Fibroblast of the aortic adventitia (primary cell): ENCODE measurements around the gene TAGAP. TPM values are rescaled to one million over a fixed set of nuclear protein-coding genes. Genes with fewer than 3 reads are reported as not detected.

ENCODE experiments used
- DNase-seq: peaks from one replicate; pipeline ENCODE4 v3.0.0-alpha.2; 2010; ENCODE audit warnings: low read depth
- H3K4me3 ChIP-seq: 2 replicates; pipeline ENCODE4 v1.5.1; 2011; ENCODE audit warnings: low read depth, mild to moderate bottlenecking, control low read depth, low read length, moderate library complexity
- total RNA-seq: library from RNA; depleted of rRNA; stranded (reverse); fragments of >200 nt; gene quantifications from 2 replicates; pipeline ENCODE4 v1.2.3, GENCODE V29; 2012; ENCODE audit warnings: low replicate concordance
- TF ChIP-seq, protein P1 (sequence below): IDR thresholded peaks from 2 replicates; pipeline ENCODE4 v1.5.1; 2011; ENCODE audit warnings: mild to moderate bottlenecking, low read length, control low read depth, inconsistent platforms; ENCODE audit not compliant: insufficient read depth

The TAGAP gene, protein sequence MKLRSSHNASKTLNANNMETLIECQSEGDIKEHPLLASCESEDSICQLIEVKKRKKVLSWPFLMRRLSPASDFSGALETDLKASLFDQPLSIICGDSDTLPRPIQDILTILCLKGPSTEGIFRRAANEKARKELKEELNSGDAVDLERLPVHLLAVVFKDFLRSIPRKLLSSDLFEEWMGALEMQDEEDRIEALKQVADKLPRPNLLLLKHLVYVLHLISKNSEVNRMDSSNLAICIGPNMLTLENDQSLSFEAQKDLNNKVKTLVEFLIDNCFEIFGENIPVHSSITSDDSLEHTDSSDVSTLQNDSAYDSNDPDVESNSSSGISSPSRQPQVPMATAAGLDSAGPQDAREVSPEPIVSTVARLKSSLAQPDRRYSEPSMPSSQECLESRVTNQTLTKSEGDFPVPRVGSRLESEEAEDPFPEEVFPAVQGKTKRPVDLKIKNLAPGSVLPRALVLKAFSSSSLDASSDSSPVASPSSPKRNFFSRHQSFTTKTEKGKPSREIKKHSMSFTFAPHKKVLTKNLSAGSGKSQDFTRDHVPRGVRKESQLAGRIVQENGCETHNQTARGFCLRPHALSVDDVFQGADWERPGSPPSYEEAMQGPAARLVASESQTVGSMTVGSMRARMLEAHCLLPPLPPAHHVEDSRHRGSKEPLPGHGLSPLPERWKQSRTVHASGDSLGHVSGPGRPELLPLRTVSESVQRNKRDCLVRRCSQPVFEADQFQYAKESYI
- not detected in 2 replicates for total RNA-seq

DNA sequence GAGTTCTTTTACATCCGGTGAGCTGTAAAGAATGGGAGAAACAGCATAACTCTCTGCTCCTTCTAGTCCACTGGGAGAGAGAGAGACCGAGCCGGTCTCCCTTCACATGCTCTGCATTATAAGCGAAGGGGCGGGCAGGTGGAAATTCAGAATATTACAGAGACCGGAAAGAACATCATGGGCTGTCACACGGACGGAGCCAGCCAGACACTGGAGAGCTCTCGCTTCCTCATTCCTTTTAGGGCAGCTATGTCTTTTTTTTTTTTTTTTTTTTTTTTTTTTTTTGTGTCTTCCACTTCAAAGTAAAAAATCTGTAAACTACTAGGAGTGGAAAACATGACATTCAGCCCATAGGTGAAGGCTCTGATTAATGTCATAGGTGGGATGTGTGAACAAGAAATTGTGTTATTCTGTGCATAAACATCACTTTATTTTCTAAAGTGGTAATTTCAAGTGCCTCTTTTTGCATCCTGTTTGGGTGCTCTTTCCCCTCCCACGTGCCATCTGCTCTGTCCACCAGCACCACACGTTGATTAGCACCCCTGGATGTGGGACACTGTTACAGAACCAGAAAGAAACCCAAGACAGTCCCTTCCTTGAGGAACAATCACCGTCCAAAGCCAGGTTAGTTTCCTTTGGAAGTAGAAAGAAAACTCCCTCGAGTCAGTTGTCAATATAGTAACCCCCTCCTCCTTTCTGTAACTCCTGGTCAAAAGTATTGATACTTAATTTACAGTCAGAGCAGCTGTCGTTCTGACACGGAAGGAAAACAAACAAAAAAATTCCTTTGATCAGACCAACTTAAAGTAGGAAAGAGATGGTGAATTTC, at the start of gene TAGAP:
Gene TAGAP (minus strand): TSS at position 93 of the 829 bp plus-strand sequence. CDS start 845 bp downstream, outside the sequence.
- DNase-seq, result no peak
- H3K4me3 ChIP-seq, result no peak within 1 kb of the TSS
- TF ChIP-seq, protein P1, sequence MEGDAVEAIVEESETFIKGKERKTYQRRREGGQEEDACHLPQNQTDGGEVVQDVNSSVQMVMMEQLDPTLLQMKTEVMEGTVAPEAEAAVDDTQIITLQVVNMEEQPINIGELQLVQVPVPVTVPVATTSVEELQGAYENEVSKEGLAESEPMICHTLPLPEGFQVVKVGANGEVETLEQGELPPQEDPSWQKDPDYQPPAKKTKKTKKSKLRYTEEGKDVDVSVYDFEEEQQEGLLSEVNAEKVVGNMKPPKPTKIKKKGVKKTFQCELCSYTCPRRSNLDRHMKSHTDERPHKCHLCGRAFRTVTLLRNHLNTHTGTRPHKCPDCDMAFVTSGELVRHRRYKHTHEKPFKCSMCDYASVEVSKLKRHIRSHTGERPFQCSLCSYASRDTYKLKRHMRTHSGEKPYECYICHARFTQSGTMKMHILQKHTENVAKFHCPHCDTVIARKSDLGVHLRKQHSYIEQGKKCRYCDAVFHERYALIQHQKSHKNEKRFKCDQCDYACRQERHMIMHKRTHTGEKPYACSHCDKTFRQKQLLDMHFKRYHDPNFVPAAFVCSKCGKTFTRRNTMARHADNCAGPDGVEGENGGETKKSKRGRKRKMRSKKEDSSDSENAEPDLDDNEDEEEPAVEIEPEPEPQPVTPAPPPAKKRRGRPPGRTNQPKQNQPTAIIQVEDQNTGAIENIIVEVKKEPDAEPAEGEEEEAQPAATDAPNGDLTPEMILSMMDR, result no peak

DNA sequence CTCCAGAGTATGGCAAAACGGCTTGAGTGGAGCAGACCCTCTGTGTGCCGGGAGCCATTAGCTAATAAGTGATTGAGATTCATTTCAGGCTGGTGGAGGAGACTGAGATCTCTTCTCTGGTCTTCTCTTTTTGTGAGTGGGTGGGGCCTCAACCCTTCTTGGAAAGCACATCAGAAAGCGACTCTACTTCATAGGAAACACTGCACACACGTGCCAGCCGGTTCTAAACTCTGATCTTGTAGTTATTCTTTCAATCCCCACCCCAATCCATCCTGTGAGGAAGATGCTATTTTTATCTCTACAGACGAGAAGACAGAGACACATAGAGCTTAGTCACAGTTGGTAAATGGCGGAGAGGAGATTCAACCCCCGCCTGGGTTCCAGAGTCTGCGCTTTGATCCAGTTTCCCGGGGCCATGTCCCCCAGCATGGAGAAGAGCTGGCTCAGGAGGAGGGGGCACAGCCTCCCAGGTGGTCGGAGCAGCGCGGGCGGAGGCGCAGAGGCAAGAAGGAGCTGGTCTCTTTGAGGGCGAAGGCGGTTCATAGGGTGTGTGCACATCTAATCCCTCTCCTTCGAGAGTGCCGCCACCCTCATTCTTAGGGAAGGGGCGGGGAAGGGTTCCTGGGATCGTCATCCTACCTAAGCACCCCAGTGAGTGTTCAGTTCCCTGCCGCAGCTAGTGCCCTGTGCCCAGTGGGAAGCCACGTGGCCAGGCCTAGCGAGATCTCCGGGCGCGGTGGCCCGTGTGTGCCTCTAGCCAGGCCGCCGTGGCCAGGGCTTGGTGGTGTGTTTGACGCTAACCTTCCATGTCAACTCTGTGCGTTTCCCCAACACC, 49.0 kb upstream of the TAGAP start:
- H3K4me3 ChIP-seq, result no peak overlapping the region
- TF ChIP-seq, protein P1, result no peak
- no peak for DNase-seq

GRCh38 chr6:159092631-159093030, 47.8 kb upstream of the TAGAP start:
- TF ChIP-seq, protein P1, result no peak
- no peak for DNase-seq
- H3K4me3 ChIP-seq, result no peak overlapping the region

- no peak for DNase-seq
- TF ChIP-seq, protein P1, result no peak
Measured at GRCh38 chr6:159090530-159091480, 46.0 kb upstream of the TAGAP start.

GRCh38 chr6:159089909-159090308, 45.1 kb upstream of the TAGAP start:
- H3K4me3 ChIP-seq, result no peak overlapping the region
- DNase-seq, result no peak
- TF ChIP-seq, protein P1, result no peak

More at GRCh38 chr6:159090530-159091480, 46.0 kb upstream of the TAGAP start:
- no peak overlapping the region for H3K4me3 ChIP-seq
